Measurements from ENCODE around the gene IFT172.

The IFT172 gene

DNA sequence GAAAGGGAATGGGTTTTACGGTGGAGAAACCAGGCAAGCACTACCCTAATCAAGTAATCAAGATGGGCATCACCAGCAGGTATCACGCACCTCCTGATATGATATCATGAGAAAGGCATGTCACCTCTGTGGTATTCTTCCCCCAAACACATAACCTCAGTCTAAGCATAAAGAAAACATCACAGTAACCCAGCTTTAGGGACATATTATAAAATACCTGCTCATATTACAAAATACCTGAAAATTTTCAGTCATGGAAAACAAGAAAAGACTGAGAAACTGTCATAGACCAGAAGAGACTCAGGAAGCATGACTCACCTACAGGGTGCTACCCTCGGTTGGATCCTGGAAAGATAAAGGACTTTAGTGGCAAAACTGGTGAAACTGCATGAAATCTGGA, 37.6 kb upstream of the IFT172 start:
- no peak overlapping the region for H3K27ac ChIP-seq (replicated peaks)
- no peaks in the 10 kb centered on the region for H3K27me3 ChIP-seq (ENCODE audit: insufficient read depth, poor library complexity, severe bottlenecking)
- H3K4me3 ChIP-seq (replicated peaks; ENCODE audit: insufficient read depth, low read length), result no peak overlapping the region
- no peak for DNase-seq (ENCODE audit: low read depth in 1 of 2, low spot score in 1 of 2)
- TF ChIP-seq GABPA (IDR thresholded peaks at IDR 0.05; ENCODE audit: low read depth) (no peak), POLR2AphosphoS5 (IDR thresholded peaks at IDR 0.05; ENCODE audit: low read depth) (no peak), SPI1 (IDR thresholded peaks at IDR 0.05; ENCODE audit: borderline replicate concordance, low read depth) (no peak)
- TF ChIP-seq, protein P1, sequence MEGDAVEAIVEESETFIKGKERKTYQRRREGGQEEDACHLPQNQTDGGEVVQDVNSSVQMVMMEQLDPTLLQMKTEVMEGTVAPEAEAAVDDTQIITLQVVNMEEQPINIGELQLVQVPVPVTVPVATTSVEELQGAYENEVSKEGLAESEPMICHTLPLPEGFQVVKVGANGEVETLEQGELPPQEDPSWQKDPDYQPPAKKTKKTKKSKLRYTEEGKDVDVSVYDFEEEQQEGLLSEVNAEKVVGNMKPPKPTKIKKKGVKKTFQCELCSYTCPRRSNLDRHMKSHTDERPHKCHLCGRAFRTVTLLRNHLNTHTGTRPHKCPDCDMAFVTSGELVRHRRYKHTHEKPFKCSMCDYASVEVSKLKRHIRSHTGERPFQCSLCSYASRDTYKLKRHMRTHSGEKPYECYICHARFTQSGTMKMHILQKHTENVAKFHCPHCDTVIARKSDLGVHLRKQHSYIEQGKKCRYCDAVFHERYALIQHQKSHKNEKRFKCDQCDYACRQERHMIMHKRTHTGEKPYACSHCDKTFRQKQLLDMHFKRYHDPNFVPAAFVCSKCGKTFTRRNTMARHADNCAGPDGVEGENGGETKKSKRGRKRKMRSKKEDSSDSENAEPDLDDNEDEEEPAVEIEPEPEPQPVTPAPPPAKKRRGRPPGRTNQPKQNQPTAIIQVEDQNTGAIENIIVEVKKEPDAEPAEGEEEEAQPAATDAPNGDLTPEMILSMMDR (IDR thresholded peaks at IDR 0.05; ENCODE audit: insufficient read depth, low read length), result no peak
- TF ChIP-seq, protein P2, sequence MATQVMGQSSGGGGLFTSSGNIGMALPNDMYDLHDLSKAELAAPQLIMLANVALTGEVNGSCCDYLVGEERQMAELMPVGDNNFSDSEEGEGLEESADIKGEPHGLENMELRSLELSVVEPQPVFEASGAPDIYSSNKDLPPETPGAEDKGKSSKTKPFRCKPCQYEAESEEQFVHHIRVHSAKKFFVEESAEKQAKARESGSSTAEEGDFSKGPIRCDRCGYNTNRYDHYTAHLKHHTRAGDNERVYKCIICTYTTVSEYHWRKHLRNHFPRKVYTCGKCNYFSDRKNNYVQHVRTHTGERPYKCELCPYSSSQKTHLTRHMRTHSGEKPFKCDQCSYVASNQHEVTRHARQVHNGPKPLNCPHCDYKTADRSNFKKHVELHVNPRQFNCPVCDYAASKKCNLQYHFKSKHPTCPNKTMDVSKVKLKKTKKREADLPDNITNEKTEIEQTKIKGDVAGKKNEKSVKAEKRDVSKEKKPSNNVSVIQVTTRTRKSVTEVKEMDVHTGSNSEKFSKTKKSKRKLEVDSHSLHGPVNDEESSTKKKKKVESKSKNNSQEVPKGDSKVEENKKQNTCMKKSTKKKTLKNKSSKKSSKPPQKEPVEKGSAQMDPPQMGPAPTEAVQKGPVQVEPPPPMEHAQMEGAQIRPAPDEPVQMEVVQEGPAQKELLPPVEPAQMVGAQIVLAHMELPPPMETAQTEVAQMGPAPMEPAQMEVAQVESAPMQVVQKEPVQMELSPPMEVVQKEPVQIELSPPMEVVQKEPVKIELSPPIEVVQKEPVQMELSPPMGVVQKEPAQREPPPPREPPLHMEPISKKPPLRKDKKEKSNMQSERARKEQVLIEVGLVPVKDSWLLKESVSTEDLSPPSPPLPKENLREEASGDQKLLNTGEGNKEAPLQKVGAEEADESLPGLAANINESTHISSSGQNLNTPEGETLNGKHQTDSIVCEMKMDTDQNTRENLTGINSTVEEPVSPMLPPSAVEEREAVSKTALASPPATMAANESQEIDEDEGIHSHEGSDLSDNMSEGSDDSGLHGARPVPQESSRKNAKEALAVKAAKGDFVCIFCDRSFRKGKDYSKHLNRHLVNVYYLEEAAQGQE (IDR thresholded peaks at IDR 0.05; ENCODE audit: insufficient replicate concordance, low read depth), result no peak

DNA sequence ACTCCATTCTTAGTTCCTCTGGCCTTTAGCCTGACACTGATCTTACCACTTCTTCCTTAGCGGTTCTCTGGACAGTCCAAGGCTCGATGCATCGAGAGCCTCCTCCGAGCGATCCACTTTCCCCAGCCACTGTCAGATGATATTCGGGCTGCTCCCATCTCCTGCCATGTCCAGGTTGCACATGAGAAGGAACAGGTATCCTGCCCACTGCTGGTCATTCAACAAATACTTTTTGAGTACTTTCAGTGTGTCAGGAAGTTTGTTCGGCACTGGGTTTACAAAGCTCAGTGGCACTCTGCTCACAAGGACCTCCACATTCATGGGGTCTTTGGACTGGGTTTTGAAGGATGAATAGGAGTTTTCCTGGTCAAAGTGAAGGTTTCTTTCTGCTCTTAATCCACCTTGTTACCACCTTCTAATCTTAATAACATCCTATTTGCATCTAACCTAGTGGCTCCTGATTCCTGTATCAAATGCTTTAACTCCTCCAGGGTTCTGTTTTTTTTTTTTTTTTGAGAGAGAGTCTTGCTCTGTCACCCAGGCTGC, 32.9 kb upstream of the IFT172 start:
- H3K4me3 ChIP-seq (replicated peaks; ENCODE audit: insufficient read depth, low read length), result no peak overlapping the region
- no peak for TF ChIP-seq SPI1 (IDR thresholded peaks at IDR 0.05; ENCODE audit: borderline replicate concordance, low read depth)
- TF ChIP-seq GABPA (IDR thresholded peaks at IDR 0.05; ENCODE audit: low read depth), result no peak
- TF ChIP-seq POLR2AphosphoS5 (IDR thresholded peaks at IDR 0.05; ENCODE audit: low read depth), result no peak
- TF ChIP-seq, protein P1 (IDR thresholded peaks at IDR 0.05; ENCODE audit: insufficient read depth, low read length), result no peak
- TF ChIP-seq, protein P2 (IDR thresholded peaks at IDR 0.05; ENCODE audit: insufficient replicate concordance, low read depth), result no peak
- no peak for DNase-seq (ENCODE audit: low read depth in 1 of 2, low spot score in 1 of 2)

DNA sequence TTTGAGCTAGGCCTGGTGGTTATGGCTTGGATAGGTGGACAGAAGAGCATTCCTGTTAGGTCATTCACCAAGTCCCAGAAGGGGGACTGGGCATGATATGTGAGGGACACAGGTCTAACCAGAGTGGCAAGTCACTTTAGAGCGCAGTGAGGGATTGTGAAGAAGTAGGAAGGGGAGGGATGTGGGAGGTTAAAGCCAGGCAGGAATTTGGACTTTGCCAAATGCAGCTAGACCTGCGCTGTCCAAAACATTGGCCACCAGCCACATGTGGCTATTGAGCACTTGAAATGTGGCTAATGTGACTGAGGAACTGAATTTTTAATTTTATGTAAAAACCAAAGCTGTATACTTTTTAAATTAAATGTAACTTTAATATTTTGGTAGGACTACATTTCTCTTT, 30.8 kb upstream of the IFT172 start:
- TF ChIP-seq, protein P1 (IDR thresholded peaks at IDR 0.05; ENCODE audit: insufficient read depth, low read length), result no peak
- no peak for TF ChIP-seq GABPA (IDR thresholded peaks at IDR 0.05; ENCODE audit: low read depth)
- TF ChIP-seq, protein P2 (IDR thresholded peaks at IDR 0.05; ENCODE audit: insufficient replicate concordance, low read depth), result no peak
- TF ChIP-seq SPI1 (IDR thresholded peaks at IDR 0.05; ENCODE audit: borderline replicate concordance, low read depth), result no peak
- no peak overlapping the region for H3K4me3 ChIP-seq (replicated peaks; ENCODE audit: insufficient read depth, low read length)
- no peaks in the 10 kb centered on the region for H3K27me3 ChIP-seq (ENCODE audit: insufficient read depth, poor library complexity, severe bottlenecking)
- no peak for DNase-seq (ENCODE audit: low read depth in 1 of 2, low spot score in 1 of 2)
- H3K27ac ChIP-seq (replicated peaks), result no peak overlapping the region

More for the DNA sequence above, 32.9 kb upstream of the IFT172 start:
- H3K27me3 ChIP-seq (ENCODE audit: insufficient read depth, poor library complexity, severe bottlenecking), result no peaks in the 10 kb centered on the region
- no peak overlapping the region for H3K27ac ChIP-seq (replicated peaks)
